NCI-H345 treated with DMSO at 0.1 percent for 48 hours (cell line): ENCODE measurements around the gene ZNF648.
"Not testable (repeated sequence)": the region's sequence is repeated elsewhere in the genome, so short reads cannot be mapped to it uniquely, and the experiment has no call there.

Experiments used
- DNase-seq: peaks from one replicate; lab custom pipeline; 2025; ENCODE audit not compliant: unreplicated experiment; lab: John Stamatoyannopoulos, UW

Gene ZNF648

GRCh38 chr1:182029379-182030331 lies 31.9 kb downstream of the ZNF648 start:
- DNase-seq: peak; percentile 99

- peak; percentile 65 for DNase-seq
These were observed 32.5 kb downstream of the ZNF648 start for GRCh38 chr1:182029002-182029378.

- no peak for DNase-seq
These were observed 46.2 kb downstream of the ZNF648 start for GRCh38 chr1:182015360-182015759.

- DNase-seq: not testable (repeated sequence)
These were observed 50.6 kb downstream of the ZNF648 start for GRCh38 chr1:182010800-182011370.

GRCh38 chr1:182005398-182005797 lies 56.1 kb downstream of the ZNF648 start:
- not testable (repeated sequence) for DNase-seq

- DNase-seq: no peak
These were observed 56.9 kb downstream of the ZNF648 start for GRCh38 chr1:182004601-182005000.
